SK-N-MC (cell line): ENCODE results near the gene GCKR.
A peak's percentile ranks its signal among the peaks of the same experiment; 100 is the strongest.

ENCODE experiments used
- DNase-seq: peaks from one replicate; pipeline ENCODE4 v3.0.0-alpha.2; 2011; ENCODE audit warnings: low read depth, low spot score
- H3K27ac ChIP-seq: fragments of 200-600 bp; sonication (generic); 2 replicates; pipeline ENCODE4 v1.5.1; 2016; ENCODE audit warnings: mixed run types
- H3K36me3 ChIP-seq: fragments of 200-600 bp; sonication (generic); 2 replicates; pipeline ENCODE4 v1.6.1; 2017; ENCODE audit warnings: antibody characterized with exemption, low read length, mixed read lengths; ENCODE audit not compliant: insufficient read depth
- H3K4me3 ChIP-seq: fragments of 200-600 bp; sonication (generic); 2 replicates; pipeline ENCODE4 v1.5.1; 2016
- H3K9ac ChIP-seq: fragments of 200-600 bp; sonication (generic); 2 replicates; pipeline ENCODE4 v1.8.0; 2017; ENCODE audit warnings: mixed run types, mixed read lengths; ENCODE audit not compliant: insufficient read length
- H3K9me3 ChIP-seq: fragments of 200-600 bp; sonication (generic); 2 replicates; pipeline ENCODE4 v1.6.1; 2017; ENCODE audit warnings: low read depth, mild to moderate bottlenecking, antibody characterized with exemption, low read length, moderate library complexity, mixed read lengths
- EZH2 ChIP-seq: fragments of 200-600 bp; sonication (generic); IDR thresholded peaks from one replicate; pipeline ENCODE4 v1.6.1; 2017; ENCODE audit warnings: antibody characterized with exemption
- FOXP2 ChIP-seq: optimal IDR thresholded peaks from 2 replicates; pipeline ENCODE3; 2011; ENCODE audit warnings: mild to moderate bottlenecking, moderate library complexity; ENCODE audit not compliant: insufficient read depth; ENCODE audit errors: extremely low read length, control extremely low read depth
- POLR2AphosphoS5 ChIP-seq: IDR thresholded peaks from 2 replicates; pipeline ENCODE4 v1.6.1; 2012; ENCODE audit warnings: mild to moderate bottlenecking, low read depth, low read length, borderline replicate concordance

Gene GCKR

DNA sequence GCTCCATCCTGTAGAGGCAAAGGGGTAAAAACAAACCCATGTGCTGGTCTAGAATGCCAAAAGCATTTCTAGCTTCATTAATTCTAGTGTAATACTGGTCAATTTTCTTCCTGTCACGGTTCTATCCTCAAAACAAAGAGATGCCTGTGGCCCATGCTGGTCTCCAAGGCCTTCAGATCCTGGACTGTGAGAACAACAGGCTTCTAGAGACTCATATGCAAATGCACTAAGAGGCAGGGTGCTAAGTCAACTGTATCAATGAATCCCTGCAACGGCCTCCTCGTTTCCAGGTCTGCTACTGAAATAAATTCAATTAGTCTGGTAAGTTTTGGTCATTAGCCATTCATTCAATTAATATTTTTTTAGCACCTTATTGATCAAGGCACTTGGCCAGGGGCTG, 11.1 kb upstream of the GCKR start:
- H3K27ac ChIP-seq, result no peak overlapping the region
- no peak overlapping the region for H3K9ac ChIP-seq
- TF ChIP-seq FOXP2, result no peak
- no peak for TF ChIP-seq EZH2
- TF ChIP-seq POLR2AphosphoS5, result no peak
- H3K4me3 ChIP-seq, result no peak overlapping the region
- H3K36me3 ChIP-seq, result peaks cover 24% of the 10 kb centered on the region
- no peaks in the 10 kb centered on the region for H3K9me3 ChIP-seq
- DNase-seq, result no peak

DNA sequence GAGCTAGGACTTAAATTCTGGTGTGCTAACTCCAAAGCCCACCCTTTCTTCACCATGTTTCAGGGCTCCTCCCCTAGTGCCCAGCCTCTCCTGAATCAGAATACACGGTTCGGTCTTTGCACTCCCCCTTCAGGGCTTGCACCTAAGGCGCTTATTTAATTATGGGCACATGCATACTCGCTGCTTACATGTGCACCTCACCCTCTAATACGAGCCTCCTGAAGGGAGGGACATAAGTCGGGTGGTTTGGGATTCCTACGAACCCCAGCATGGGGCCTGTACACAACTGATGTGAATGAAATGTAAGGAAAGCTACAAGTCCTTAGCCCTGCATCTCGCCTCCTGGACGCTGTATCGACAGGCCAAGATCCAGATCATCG, 7.5 kb upstream of the GCKR start:
- H3K36me3 ChIP-seq, result peaks cover 10% of the 10 kb centered on the region; the same call in 1 of the 2 replicates
- peak overlapping the region; percentile 75 for H3K9ac ChIP-seq
- H3K4me3 ChIP-seq, result peak overlapping the region; percentile 96
- TF ChIP-seq POLR2AphosphoS5, result no peak
- TF ChIP-seq EZH2, result no peak
- no peak for TF ChIP-seq FOXP2
- no peaks in the 10 kb centered on the region for H3K9me3 ChIP-seq
- no peak overlapping the region for H3K27ac ChIP-seq
- DNase-seq, result no peak

DNA sequence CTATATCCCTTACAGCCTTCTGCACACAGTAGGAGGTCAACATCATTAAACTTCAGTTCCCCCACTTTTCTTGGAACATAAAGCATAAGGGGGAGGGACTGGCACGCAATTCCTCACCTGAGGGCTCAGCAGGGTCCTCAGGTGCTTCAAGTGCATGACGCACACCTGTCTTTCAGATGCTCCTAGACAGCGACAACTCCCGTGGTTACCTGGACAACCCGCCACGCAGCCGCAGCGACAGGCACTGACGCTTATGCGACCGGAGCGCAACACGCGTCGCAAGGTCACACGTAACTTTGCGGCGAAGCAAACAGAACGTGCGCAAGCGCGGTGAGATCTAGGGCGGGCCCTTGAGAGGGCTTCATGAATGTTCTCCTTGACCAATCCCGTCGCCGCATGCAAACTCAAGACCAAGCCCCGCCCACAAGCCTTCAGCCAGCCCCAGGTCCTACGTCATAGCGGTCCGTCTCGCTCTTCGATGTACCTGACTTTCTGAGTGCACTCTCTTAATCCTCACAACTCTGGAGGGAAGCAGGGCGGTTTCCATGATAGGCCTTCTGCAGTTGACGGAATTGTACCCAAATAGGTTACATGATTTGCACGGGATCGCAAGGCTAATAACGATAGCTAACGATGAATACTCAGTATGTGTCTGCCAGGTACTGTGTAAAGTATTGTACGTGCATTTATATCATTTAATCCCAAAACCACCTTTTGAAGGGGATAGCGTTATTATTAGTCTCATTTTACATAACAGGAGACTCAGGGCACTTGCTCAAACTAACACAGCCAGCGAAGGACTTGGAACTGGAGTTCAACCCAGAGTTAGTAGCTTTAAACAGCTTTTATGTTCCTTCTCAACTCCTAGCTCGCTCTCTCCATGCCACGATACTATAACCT, 6.9 kb upstream of the GCKR start, which contains the start of gene IFT172:
Gene IFT172 (minus strand): TSS at position 246 of the 900 bp plus-strand sequence. CDS start 90 bp downstream, at position 156.
- H3K4me3 ChIP-seq, result peak within 1 kb of the TSS; percentile 96
- H3K9ac ChIP-seq, result peak within 1 kb of the TSS; percentile 75
- TF ChIP-seq POLR2AphosphoS5, result peak; percentile 88; the same call in 1 of the 2 replicates
- TF ChIP-seq EZH2, result no peak
- no peak for TF ChIP-seq FOXP2
- peaks cover 7% of the 10 kb centered on the region; the same call in 1 of the 2 replicates for H3K36me3 ChIP-seq
- DNase-seq, result peak; percentile 93
- H3K27ac ChIP-seq, result 0 out of 2 replicates have a peak within 1 kb of the TSS, but pooled peaks have one; percentile 35
- no peaks in the 10 kb centered on the region for H3K9me3 ChIP-seq

DNA sequence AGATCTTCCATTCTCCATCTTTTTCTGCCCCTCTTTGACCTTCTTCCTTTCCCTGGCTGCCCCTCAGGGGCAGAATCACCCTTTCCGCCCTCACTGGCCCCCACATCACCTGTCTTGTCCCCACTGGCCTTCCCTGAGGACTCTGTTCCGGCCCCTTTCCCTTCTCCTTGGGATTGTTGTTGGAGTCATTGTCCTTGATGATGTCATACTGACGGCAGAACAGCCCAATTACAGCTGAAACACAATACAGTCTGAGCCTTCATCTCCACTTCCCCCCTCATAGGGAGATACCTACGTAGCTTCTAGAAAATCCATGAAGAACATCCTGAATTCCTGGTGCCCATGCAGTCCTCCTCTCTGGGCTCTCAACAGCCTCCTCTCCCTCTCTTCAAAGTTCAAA, 4.1 kb upstream of the GCKR start:
- TF ChIP-seq EZH2 (no peak), POLR2AphosphoS5 (no peak), FOXP2 (no peak)
- H3K27ac ChIP-seq, result no peak overlapping the region
- no peak overlapping the region for H3K4me3 ChIP-seq
- no peaks in the 10 kb centered on the region for H3K36me3 ChIP-seq
- H3K9me3 ChIP-seq, result no peaks in the 10 kb centered on the region
- no peak for DNase-seq
- no peak overlapping the region for H3K9ac ChIP-seq

DNA sequence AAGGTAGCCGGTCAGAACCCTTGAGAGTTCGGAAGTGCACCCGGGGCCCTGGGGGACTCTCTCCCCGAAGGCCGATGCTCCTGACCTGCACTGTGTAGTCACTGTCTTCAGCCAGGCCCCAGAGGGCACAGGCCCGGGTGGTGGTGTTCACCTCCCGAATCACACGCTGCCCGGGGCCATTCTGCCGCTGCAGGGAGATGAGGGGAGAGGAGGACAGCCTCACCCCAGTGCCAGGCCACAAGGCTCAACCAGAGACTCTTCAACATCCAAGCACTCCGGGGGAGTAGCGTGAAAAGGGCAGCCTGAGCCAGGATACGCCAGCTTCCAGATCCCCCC, 2.7 kb upstream of the GCKR start:
- TF ChIP-seq EZH2, result no peak
- no peak for TF ChIP-seq POLR2AphosphoS5
- TF ChIP-seq FOXP2, result no peak
- no peak overlapping the region for H3K27ac ChIP-seq
- H3K9ac ChIP-seq, result no peak overlapping the region
- H3K9me3 ChIP-seq, result no peaks in the 10 kb centered on the region
- H3K4me3 ChIP-seq, result no peak overlapping the region
- H3K36me3 ChIP-seq, result no peaks in the 10 kb centered on the region
- no peak for DNase-seq

DNA sequence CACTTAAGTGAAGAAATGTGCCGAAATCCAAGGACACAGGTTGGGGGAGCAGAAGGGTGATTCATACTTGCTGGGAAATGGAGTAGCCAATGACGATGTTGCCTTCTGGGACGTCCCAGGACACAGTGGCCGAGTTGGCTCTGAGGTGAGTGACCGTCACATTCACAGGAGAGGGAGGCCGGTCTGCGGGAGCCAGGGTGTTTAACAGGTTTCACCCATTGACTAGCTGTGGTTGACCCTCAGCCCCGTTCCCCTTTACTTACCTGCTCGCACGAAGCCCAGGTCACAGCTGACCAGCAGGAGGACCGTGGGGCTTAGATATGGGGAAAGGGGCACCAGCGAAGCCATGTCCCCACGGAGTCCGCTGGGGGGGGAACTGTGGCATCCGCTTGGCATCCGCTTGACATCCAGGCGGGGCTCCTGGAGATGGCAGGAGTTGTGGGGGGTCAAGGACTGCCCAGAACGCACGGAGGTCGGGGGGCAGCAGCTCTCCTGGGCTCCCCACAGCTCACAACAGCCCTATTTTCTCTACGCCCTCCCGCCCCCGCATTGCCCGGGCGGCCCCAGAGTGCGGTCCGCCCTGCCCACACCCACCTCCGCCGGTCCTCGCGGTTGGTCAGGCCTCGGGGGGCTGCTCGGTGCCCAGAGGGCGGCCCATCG, 2.2 kb upstream of the GCKR start:
- H3K27ac ChIP-seq, result no peak overlapping the region
- peak overlapping the region; percentile 83 for H3K4me3 ChIP-seq
- TF ChIP-seq EZH2 (no peak), FOXP2 (no peak)
- no peaks in the 10 kb centered on the region for H3K36me3 ChIP-seq
- H3K9ac ChIP-seq, result peak overlapping the region; percentile 57
- DNase-seq, result no peak
- no peaks in the 10 kb centered on the region for H3K9me3 ChIP-seq

DNA sequence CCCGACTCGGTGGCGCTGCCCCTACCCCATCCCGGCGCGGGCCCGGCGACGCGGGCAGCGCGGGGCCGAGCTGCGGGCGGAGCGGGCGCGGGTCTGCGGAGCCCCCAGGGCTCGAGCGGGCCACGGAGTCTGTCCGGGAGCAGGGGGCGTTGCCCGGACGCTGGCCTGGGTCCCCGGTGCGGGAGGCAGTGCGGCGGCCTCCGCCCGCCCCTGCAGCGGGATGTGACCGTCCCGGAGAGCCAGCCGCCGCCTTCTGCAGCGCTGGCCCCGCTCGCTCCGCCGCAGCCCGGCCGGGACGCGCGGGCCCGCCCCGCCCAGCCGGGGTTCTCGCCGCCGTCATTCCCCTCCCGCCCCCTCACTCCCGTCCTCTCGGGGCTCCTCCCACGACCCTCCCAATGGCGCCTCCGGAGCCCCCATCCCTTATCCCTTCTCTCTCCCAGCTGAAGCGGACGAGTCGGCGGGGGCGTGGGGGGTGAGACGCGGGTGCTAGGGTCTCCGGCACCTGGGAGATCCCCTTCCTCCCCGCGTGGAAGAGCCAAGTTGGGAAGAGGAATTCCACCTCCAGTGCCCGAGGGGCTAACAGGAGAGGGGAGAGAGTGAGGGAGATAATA, 1.6 kb upstream of the GCKR start, which contains the start of gene FNDC4:
Gene FNDC4 (minus strand): TSS at position 257 of the 611 bp plus-strand sequence. CDS start 521 bp downstream, outside the sequence.
- Histone ChIP-seq H3K4me3 (peak within 1 kb of the TSS; percentile 83), H3K27ac (no peak within 1 kb of the TSS), H3K9ac (peak within 1 kb of the TSS; percentile 57), H3K9me3 (no peaks in the 10 kb centered on the region), H3K36me3 (no peaks in the 10 kb centered on the region)
- no peak for DNase-seq
- TF ChIP-seq EZH2 (no peak), FOXP2 (no peak), POLR2AphosphoS5 (no peak)

DNA sequence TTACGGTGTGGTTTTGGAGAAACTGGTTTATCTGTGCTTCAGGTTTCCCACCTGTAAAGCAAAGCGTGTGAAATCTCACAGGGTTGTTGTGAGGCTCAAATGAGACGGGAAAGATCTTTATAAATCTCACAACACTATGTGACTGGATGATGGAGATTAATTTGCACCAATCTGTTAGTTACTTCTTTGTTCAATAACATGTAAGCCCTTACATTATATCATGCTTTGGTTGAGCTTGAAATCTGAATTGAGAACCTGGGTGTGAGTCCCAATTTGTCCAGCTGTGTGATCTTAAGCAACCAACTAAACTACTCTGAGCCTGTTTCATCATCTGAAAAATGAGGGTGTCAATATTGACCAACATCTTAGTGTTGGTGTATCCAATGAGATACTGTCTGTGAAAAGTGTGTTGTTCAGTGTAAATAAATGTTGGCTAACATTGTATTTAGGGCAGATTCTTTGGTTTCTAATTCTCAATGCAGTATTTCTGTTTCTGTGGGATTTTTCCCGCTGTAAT, 741 bp upstream of the GCKR start:
- Histone ChIP-seq H3K9ac (no peak overlapping the region), H3K27ac (no peak overlapping the region), H3K9me3 (no peaks in the 10 kb centered on the region), H3K36me3 (no peaks in the 10 kb centered on the region), H3K4me3 (no peak overlapping the region)
- DNase-seq, result no peak
- TF ChIP-seq POLR2AphosphoS5, result no peak
- TF ChIP-seq FOXP2, result no peak
- no peak for TF ChIP-seq EZH2
